HG03432 (cell line): ENCODE data around the gene PSPH.

Experiments
- ATAC-seq: cut with Tn5 transposase; IDR thresholded peaks from one replicate; pipeline ENCODE4 v1.9.1; 2021; ENCODE audit warnings: mild to moderate bottlenecking, moderate library complexity; ENCODE audit not compliant: unreplicated experiment

PSPH gene

DNA sequence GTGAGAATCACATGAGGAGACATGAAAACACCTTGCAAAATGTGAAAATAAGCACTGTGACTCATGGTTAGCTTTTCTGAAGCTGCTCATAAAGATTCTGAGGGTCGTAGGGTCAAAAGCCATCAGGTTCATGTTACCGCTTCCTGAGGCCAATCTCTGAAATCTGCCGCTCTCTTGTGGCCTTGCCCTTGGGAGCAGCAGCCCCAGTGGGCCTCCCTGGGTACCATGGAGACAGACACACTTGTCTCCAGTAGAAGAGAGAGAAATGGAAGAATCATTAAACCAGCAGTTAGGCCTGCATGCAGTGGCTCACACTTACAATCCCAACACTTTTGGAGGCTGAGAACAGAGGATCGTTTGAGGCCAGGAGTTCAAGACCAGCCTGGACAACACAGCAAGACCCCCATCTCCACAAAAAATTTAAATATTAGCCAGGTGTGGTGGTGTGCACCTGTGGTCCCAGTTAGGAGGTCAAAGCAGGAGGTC is 44.0 kb downstream of the PSPH start:
- no peak for ATAC-seq

DNA sequence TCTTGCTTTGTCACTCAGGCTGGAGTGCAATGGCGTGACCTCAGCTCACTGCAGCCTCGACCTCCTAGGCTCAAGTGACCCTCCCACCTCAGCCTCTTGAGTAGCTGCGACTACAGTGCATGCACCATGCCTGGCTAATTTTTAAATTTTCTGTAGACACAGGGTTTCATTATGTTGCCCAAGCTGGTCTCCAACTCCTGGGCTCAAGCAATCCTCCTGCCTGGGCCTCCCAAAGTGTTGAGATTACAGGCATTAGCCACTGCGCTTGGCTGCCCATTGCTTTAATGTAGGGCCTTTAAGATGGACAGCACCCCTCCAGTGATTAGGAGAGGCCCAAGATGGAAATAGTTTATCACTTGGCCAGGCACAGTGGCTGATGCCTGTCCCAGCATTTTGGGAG is 47.5 kb downstream of the PSPH start:
- ATAC-seq = no peak

DNA sequence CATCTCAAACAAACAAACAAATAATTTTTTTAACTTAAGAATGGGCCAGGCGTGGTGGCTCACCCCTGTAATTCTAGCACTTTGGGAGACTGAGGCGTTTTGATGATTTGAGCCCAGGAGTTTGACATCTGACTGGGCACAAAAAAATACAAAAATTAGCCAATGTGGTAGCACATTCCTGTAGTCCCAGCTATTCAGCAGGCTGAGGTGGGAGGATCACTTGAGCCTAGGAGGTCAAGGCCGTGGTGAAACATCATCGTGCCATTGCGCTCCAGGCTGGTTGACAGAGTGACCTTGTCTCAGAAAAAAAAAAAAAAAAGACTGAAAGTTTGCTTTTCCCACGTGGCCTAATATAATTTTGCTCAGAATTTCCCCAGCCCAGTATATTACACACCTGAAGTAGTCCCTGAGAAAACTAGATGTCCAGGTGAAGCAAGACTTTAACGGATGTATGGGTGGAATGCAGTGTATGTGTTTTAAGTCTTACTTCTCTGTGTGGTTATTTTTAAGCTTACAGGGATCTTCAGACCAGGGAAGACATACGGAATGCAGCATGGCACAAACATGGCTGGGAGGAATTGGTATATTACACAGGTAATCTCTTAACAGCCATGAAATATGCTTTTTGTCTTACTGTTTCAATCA is 54.3 kb downstream of the PSPH start:
- ATAC-seq = no peak

DNA sequence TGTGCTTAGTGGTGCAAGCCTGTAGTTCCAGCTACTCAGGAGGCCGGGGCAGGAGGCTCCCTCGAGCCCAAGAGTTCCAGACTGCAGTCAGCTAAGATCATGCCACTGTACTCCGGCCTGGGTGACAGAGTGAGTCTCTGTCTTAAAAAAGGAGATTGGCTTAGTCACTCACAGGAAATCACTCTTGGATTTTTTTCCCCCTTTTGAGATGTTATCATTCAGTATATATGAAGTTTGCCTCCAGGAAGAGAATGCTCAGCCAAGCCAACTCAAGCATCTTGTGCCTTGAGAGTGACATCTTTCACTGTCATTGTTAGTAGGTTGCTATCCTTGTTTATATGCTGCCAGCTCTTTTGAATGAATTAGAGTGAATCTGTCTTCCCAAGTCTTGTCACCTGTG is 58.9 kb downstream of the PSPH start:
- ATAC-seq = no peak

GRCh38 chr7:55983537-55983936 is 67.7 kb downstream of the PSPH start:
- ATAC-seq = no peak

- no peak for ATAC-seq
Observed at GRCh38 chr7:55980266-55980665, 71.0 kb downstream of the PSPH start.

DNA sequence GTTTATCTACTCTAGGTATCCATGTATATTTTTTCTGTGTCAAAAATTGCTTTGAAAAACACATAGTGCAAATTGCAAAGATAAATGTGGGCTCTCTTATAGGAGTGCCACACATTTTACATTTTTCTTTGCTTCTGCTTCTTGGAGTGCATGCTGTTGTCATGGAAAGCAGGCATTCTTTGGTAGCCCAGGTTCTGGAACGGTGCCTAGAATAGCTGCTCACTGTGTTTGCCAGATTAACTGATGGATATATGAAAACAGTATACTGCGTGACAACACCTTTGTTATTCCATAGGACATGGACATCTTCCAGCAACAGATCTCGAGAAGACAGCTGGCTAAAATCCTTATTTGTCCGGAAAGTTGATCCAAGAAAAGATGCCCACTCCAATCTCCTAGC is 73.4 kb downstream of the PSPH start:
- no peak for ATAC-seq

- ATAC-seq = no peak
Observed at GRCh38 chr7:55975988-55976633, 75.1 kb downstream of the PSPH start.

DNA sequence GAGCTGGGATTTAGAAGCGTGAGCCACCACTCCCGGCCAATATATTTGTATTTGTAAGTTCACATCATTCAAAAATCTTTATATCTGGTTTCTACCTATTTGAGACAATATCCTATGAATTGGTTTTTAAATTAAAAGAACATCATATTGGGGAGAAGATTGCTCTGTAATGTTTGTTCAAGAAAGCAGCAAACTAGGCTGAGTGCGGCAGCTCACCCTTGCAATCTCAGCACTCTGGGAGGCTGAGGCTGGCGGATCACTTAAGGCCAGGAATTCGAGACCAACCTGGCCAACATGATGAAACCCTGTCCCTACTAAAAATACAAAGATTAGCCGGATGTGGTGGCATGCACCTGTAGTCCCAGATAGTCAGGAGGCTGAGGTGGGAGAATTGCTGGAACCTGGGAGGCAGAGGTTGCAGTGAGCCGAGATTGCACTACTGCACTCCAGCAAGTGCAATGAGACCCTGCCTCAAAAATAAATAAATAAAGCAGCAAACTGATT is 77.4 kb downstream of the PSPH start:
- no peak for ATAC-seq

- ATAC-seq = no peak
Observed at GRCh38 chr7:55970978-55971377, 80.3 kb downstream of the PSPH start.

- no peak for ATAC-seq
Observed at GRCh38 chr7:55970561-55970960, 80.7 kb downstream of the PSPH start.

DNA sequence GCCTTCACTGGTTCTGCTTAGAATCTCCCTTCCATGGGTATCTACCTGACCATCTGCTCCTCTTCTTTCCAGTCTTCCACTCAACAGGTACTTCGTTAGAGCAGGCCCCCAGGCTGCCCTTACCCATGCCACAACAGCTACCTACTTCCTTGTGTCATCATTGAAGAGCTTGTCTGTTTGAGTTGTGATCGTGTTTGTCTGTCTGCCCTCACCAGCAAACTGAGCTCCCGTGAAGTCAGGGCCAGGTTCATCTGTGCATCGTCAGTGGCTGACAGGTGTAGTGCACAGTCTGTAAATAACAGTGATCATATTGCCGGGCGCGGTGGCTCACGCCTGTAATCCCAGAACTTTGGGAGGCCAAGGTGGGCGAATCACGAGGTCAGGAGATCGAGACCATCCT is 81.9 kb downstream of the PSPH start:
- no peak for ATAC-seq

DNA sequence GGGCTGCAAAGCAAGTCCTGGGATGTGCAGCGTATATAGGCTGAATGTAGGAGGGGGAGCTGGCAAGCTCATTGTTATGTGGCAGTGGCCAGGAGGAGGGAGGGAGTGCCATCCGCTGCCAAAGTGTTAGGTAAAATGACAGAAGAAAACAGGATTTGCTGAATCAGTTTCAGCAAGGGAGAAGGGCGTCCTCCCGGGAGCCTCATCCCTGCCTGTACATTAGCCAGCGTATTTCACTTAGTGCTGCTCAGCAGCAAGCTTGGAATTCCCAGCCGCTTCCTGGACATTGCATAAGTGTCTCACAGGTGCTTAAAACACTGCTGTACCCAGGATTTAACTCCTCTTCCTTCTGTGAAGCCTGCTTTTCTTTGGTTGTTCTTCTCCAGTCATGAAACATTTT is 84.4 kb downstream of the PSPH start:
- ATAC-seq = no peak

DNA sequence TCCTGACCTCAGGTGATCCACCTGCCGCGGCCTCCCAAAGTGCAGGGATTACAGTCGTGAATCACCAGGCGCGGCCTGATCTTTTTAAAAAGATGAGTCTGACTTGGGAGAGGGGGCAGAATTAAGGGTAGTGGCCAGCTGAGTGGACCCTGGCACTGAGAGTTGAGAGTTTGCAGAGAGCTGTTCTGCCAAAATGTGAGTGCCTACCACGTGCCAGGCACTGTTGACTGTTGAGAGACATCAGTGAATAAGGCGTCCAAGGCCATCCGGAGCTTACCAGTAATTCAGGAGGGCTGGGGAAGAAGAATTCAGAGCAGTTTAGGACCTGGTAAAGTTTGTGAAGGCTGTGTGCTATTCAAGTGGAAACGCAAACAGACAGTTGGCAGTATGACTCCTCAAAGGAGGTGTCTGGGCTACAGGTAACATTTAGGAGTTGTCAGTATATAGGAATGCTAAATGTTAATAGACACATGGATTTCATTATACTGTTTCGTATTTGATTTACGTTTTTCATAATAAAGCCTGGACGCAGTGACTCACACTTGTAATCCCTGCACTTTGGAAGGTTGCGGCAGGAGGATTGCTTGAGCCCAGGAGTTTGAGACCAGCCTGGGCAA is 85.3 kb downstream of the PSPH start:
- no peak for ATAC-seq

DNA sequence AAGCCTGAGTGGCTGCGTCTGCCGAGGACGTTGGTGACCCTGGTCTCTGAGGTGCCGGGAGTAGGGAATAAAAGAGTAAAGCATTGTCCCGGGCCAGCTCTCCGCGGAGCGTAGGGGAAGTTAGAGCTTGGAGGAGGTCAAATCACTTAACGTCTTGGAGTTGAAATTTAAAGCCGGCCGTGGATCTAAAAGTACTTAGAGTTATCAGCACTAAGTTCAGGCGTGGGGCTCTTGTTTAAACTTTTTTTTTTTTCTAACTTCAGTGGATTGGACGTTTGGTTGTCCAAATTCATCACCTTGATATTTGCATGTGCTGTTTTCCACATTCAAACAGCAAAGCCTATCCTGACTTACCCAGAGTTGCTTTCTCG is 86.2 kb downstream of the PSPH start:
- no peak for ATAC-seq

- peak; percentile 89 for ATAC-seq
Observed at GRCh38 chr7:55964261-55965099, 86.8 kb downstream of the PSPH start, which contains the start of gene NIPSNAP2. TSS of gene NIPSNAP2 (plus strand) at chr7:55964585. CDS start at chr7:55964610, 25 bp downstream.

DNA sequence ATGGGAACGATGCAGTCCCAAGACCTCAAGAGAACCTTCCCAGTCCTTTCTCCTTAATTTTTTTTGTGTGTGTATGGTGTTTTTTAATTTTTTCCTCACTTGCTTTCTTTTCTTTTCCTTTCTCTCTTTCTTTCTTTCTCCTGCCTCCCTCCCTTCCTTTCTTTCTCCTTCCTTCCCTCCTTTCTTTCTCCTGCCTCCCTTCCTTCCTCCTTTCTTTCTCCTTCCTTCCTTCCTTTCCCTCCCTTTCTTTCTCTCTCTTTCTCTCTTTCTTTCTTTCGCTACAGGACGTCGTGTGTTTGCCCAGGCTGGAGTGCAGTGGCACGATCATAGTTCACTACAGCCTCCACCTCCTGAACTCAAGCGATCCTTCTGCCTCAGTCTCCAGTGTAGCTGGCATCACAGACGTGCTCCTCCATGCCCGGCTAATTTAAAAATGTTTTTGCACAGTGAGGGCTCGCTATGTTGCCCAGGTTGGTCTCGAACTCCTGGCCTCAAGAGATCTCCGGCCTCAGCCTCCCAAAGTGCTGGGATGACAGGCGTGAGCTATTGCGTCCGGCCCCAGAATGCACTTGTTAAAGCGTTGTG is 87.6 kb downstream of the PSPH start:
- ATAC-seq = no peak

- no peak for ATAC-seq
Observed at GRCh38 chr7:55962014-55962413, 89.2 kb downstream of the PSPH start.
